Tibial nerve (tissue), 4 donors: ENCODE data around the gene TUBGCP5. TPM values are rescaled to one million over a fixed set of nuclear protein-coding genes. Genes with fewer than 3 reads are reported as not detected.

Experiments
- DNase-seq, 2 donors: peaks; one replicate each; pipeline ENCODE4 v3.0.0-alpha.2; 2019; ENCODE audit warnings: low spot score in 2 of 2
- H3K27ac ChIP-seq, 4 donors: fragments of 200-600 bp; sonication (generic) in 3 of 4; one replicate each; pipeline ENCODE4 v1.5.1; 2017 to 2019; ENCODE audit warnings: mild to moderate bottlenecking in 1 of 4
- H3K27me3 ChIP-seq, 2 donors: fragments of 200-600 bp; sonication (generic) in 1 of 2; one replicate each; pipeline versions ENCODE4 v1.5.1 to v1.6.0; 2017 to 2019
- H3K36me3 ChIP-seq, 3 donors: fragments of 200-600 bp; sonication (generic); one replicate each; pipeline ENCODE4 v1.5.1; 2018 to 2019
- H3K4me1 ChIP-seq, 4 donors: fragments of 200-600 bp; sonication (generic) in 3 of 4; one replicate each; pipeline ENCODE4 v1.5.1; 2017 to 2019
- H3K4me3 ChIP-seq, 4 donors: fragments of 200-600 bp; sonication (generic) in 3 of 4; one replicate each; pipeline ENCODE4 v1.5.1; 2017 to 2019; ENCODE audit warnings: mild to moderate bottlenecking in 1 of 4, moderate library complexity in 1 of 4
- H3K9me3 ChIP-seq, 4 donors: fragments of 200-600 bp; sonication (generic) in 3 of 4; one replicate each; pipeline ENCODE4 v1.5.1; 2017 to 2019
- CTCF ChIP-seq, 5 experiments: fragments of 200-600 bp in 3 of 5; fragments of 450-650 bp in 2 of 5; sonication (generic) in 3 of 5; IDR thresholded peaks; one replicate each; pipeline ENCODE4 v1.5.1; 2016 to 2019; ENCODE audit warnings: antibody characterized with exemption in 5 of 5, mild to moderate bottlenecking in 3 of 5, moderate library complexity in 2 of 5
- EP300 ChIP-seq, 2 donors: sonication (generic); formaldehyde crosslinking; IDR thresholded peaks; one replicate each; pipeline ENCODE4 v1.6.1; 2017; ENCODE audit warnings: antibody characterized with exemption in 2 of 2, mild to moderate bottlenecking in 1 of 2
- POLR2A ChIP-seq, 2 donors: fragments of 450-650 bp; IDR thresholded peaks; one replicate each; pipeline ENCODE4 v1.6.1; 2017; ENCODE audit warnings: antibody characterized with exemption in 2 of 2, mild to moderate bottlenecking in 2 of 2, moderate library complexity in 2 of 2
- WGBS, 2 donors: methylation state at CpG; one replicate each; pipeline ENCODE4 v1.1.5; 2018; 5-methylcytosine and 5-hydroxymethylcytosine counted together
- total RNA-seq, 4 donors: library from RNA; depleted of rRNA; stranded (reverse); fragments of >200 nt; gene quantifications; one replicate each; pipeline ENCODE4 v1.1.0, GENCODE V29; 2016

The TUBGCP5 gene
- total RNA-seq, 4 donors from 2014 or later: 26.3 to 47.3 (median 31.6) TPM

GRCh38 chr15:22960126-22960525, 79.2 kb downstream of the TUBGCP5 start:
- Histone ChIP-seq H3K4me1 (peaks cover 0 to 92% (median 28%) of the 10 kb centered on the region in 4 donors), H3K27ac (peak overlapping the region in 1 of 4 donors; percentile 52), H3K9me3 (no peaks in the 10 kb centered on the region), H3K36me3 (no peaks in the 10 kb centered on the region), H3K4me3 (no peak overlapping the region), H3K27me3 (no peaks in the 10 kb centered on the region)
- WGBS, 2 donors: 91 to 92% methylated on average over 11 of the region's 11 CpGs
- DNase-seq: no peak
- TF ChIP-seq POLR2A (IDR thresholded peaks at IDR 0.05): no peak
- TF ChIP-seq CTCF (IDR thresholded peaks at IDR 0.05): no peak
- TF ChIP-seq EP300 (IDR thresholded peaks at IDR 0.05): no peak

- DNase-seq: no peak
- TF ChIP-seq CTCF (IDR thresholded peaks at IDR 0.05) (no peak), EP300 (IDR thresholded peaks at IDR 0.05) (no peak), POLR2A (IDR thresholded peaks at IDR 0.05) (no peak)
- peaks cover 0 to 95% (median 31%) of the 10 kb centered on the region in 4 donors for H3K4me1 ChIP-seq
- H3K36me3 ChIP-seq: no peaks in the 10 kb centered on the region
- H3K27me3 ChIP-seq: no peaks in the 10 kb centered on the region
- peak overlapping the region in 1 of 4 donors; percentile 52 for H3K27ac ChIP-seq
- no peak overlapping the region for H3K4me3 ChIP-seq
- no peaks in the 10 kb centered on the region for H3K9me3 ChIP-seq
- 86 to 91% methylated on average over 17 to 33 of the region's 33 CpGs for WGBS, 2 donors
Measured at GRCh38 chr15:22959321-22960101, 79.9 kb downstream of the TUBGCP5 start.

GRCh38 chr15:22958487-22959280, 80.7 kb downstream of the TUBGCP5 start:
- Histone ChIP-seq H3K9me3 (no peaks in the 10 kb centered on the region), H3K27ac (no peak overlapping the region), H3K27me3 (no peaks in the 10 kb centered on the region), H3K4me3 (no peak overlapping the region), H3K36me3 (no peaks in the 10 kb centered on the region), H3K4me1 (peaks cover 0 to 94% (median 31%) of the 10 kb centered on the region in 4 donors)
- no peak for DNase-seq
- 87 to 90% methylated on average over 16 of the region's 16 CpGs for WGBS, 2 donors
- TF ChIP-seq CTCF (IDR thresholded peaks at IDR 0.05): no peak
- no peak for TF ChIP-seq EP300 (IDR thresholded peaks at IDR 0.05)
- no peak for TF ChIP-seq POLR2A (IDR thresholded peaks at IDR 0.05)

GRCh38 chr15:22956978-22957260, 82.5 kb downstream of the TUBGCP5 start:
- Histone ChIP-seq H3K27ac (no peak overlapping the region), H3K27me3 (no peaks in the 10 kb centered on the region), H3K4me3 (no peak overlapping the region), H3K36me3 (no peaks in the 10 kb centered on the region), H3K9me3 (no peaks in the 10 kb centered on the region), H3K4me1 (peaks cover 0 to 90% (median 26%) of the 10 kb centered on the region in 4 donors)
- TF ChIP-seq CTCF (IDR thresholded peaks at IDR 0.05): no peak
- peak in 1 of 2 donors; percentile 25 for TF ChIP-seq EP300 (IDR thresholded peaks at IDR 0.05)
- no peak for DNase-seq
- WGBS, 2 donors: 88 to 95% methylated on average over 14 of the region's 14 CpGs
